ENCODE data around the gene PLGLB2.
"Not testable (repeated sequence)": the region's sequence is repeated elsewhere in the genome, so short reads cannot be mapped to it uniquely, and the experiment has no call there.

PLGLB2 gene

DNA sequence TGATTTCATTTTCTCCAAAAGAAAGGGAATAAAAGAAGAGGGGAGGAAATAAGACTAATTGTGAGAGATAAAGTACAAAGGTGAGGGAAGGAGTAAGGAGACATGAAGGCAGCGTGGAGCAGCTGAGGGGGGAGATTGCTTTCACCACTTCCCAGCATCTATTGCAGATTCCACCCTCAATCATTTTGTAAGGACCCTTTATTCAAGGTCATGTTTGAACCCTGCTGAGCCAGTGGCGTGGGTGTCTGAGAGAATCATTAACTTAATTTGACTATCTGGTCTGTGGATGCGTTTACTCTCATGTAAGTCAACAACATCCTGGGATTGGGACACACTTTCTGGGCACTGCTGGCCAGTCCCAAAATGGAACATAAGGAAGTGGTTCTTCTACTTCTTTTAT lies at the start of gene PLGLB2:
TSS of gene PLGLB2 (plus strand) at position 297 of the 400 bp plus-strand sequence. CDS start at position 364, 67 bp downstream.
- not testable (repeated sequence) for DNase-seq (ENCODE audit: low read depth)

DNA sequence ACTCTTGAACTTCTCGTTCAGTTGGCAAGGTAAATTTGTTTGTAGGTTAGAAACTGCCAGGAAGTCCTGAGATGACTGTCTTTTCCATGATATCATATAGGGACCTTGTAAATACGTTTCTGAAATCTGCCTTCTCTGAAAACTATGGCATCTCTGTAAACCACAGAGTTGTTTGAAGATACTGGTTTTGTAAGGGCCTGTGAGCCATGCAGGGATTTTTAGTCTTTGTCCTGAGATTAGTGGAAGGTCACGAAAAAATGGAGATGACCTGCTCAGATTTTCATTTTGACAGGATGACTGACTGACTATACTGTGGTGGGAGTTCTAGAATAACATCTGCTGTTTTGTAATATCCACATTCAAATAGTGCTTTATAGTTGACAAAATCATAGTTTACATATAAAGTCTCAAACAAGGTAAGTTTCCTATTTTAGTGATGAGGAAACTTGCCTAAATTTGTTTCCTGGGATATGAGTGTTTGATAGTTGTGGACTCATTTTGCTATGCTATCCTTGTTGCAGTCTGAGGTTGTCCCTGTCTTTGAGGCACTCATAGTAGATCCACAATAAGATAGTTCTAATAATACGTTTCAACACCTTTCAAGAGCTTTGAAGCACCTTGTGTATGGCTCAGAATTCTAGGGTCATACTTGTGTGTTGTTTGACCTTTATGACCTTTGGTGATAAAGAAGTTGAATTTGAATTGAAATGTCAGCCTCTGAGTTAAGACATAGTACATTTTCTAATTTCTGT lies 43.1 kb upstream of the PLGLB2 start:
- not testable (repeated sequence) for DNase-seq (ENCODE audit: low read depth)

DNA sequence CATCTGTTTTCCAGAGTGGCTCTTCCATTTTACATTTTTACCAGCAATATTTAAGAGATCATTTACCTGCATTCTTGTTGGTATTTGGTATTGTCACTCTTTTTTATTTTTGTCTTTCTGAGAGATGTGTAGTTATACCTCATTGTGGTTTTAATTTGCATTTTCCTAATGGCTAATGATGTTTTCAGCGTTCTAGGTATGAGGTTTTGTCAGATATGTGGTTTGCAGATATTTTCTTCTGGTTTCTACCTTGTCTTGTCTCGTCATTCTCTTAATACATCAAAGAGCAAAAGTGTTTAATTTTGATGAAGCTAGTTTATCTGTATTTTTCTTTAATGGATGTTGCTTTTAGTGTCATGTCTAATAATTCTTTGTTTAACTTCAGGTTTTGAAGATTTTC lies 39.5 kb upstream of the PLGLB2 start:
- DNase-seq (ENCODE audit: low read depth), result not testable (repeated sequence)

DNA sequence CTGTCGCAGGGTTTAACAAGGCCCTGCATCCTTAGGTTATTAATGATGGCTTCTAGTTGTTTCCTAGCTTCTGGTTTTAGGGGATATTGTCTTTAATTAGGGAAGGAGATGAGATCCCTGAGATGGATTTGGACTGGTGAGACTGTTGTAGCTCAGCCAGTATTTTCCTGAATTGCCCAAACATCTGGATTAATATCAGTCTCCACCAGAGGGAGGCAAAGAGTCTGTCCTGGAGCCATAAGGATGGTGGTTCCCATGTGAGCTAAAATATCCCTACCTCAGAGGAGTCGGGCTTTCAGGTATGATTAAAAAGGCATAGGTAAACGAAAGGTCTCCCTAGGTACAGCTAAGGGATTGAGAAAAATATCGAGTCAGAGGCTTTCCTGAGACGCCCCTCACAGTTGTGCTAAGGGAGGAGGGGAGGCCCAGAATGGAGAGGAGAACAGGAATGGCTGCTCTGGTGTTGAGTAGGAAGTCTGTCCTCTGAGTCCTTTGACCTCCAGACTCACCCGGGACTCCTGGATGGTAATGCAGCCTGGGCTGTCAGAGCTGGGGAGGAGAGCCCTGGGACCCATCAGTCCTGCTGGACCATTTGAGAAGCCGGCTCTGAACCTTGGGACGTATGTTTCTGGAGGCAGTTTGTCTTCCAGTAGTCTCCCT lies 19.8 kb upstream of the PLGLB2 start:
- not testable (repeated sequence) for DNase-seq (ENCODE audit: low read depth)

DNA sequence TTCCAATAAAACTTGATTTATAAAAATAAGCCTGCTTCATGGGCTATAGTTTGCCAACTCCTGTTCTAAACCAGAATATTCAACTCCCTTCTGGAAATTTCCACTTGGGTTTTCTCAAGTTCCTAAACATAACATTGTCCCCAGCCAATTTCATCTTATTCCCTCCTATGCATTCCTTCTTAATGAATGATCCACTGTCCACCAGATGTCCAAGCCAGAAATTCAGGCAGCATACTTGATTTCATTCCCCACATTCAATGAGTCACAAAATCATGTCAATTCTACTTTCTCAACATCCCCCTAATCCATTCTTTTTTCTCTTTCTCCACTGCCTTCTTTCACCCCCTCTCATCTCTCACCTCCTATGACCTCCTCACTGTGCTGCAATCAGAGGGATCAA lies 7.0 kb upstream of the PLGLB2 start:
- DNase-seq (ENCODE audit: low read depth), result not testable (repeated sequence)

DNA sequence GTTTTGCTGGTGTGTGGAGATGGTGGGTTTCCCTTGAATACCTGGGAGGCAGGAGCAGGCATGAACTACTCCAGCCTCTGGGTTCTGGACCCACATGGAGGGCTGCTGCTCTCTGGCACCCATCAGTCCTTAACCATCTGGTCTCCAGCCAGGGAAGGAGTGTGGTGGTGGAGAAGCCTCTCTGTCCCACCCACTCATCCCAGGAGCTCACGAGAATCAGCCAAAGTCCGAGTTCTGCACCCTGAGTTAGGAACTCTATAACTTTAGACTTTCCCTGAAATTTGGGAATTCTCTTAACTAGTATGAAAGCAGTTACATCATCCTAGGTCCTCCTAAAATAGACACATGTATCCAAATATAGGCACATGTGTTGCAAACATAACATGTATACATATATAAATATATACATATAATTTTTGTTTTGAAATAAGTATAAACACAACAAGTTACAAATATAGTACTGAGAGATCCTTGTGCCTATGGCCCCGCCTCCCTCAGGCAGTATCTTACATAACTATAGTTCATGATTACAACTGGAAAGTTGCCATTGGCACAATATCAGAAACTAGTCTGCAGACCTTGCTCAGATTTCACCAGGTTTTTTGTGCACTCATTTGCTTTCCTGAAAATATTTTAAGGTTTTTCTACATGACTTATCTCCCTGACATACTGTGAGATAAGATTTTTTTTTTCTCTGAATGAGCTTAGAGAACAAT lies 5.3 kb upstream of the PLGLB2 start:
- not testable (repeated sequence) for DNase-seq (ENCODE audit: low read depth)

DNA sequence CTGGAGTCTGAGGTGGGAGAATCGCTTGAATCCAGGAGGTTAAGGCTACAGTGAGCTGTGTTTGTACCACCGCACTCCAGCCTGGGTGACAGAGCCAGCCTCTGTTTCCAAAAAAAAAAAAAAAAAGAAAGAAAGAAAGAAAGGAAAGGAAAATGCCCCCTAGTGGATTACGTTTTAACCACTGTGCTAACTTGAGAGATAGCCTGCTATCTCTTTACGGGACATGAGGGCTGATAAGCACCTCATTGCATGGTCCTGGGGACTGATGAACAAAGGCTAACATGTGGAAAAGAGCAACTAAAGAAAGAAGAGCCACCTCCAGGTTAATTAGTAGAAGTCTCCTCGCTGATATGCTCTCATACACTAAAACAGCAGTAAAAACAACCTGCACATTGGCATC lies 4.2 kb upstream of the PLGLB2 start:
- not testable (repeated sequence) for DNase-seq (ENCODE audit: low read depth)

DNA sequence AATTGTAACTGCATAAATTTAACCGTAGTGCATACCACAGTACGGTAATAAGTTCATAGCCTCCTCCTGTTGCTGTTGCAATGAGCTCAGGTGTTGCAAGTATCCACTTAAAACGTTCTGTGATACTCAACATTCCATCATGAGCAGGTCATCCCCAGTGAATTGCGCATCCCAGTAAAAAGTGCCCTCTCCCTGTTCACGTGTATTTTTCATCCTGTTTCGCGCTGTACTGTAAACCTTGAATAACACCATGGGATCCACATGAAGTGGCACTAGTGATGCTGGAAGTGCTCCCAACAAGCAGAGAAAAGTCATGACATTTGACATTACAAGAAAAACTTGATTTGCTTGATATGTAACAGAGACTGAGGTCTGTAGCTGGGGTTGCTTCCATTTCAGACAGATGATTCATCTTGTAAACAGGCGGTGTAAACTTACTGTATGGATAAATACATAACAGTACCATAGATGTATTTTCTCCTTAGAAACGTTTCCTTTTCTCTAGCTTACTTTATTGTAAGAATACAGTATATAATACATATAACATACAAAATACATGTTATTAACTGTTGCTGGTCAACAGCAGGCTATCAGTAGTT lies 2.4 kb upstream of the PLGLB2 start:
- not testable (repeated sequence) for DNase-seq (ENCODE audit: low read depth)

DNA sequence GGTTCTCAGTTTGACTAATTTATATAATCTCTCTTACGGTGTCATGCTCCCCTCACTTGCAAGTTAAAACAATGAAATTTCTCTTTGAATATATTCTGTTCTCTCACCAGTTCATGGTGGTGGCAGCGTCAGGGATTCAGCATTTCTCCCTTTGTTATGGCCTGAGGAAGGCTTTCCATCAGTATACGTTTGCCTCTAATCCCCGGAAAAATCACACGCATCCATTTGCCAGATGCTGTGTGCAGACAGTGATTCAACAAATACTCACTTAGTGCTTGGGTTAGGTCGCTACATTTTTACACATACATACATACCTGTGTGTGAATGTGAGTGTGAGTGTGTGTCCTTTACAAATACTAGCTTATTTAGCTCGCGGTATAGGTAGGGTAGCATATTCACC lies 637 bp downstream of the PLGLB2 start:
- DNase-seq (ENCODE audit: low read depth), result not testable (repeated sequence)

DNA sequence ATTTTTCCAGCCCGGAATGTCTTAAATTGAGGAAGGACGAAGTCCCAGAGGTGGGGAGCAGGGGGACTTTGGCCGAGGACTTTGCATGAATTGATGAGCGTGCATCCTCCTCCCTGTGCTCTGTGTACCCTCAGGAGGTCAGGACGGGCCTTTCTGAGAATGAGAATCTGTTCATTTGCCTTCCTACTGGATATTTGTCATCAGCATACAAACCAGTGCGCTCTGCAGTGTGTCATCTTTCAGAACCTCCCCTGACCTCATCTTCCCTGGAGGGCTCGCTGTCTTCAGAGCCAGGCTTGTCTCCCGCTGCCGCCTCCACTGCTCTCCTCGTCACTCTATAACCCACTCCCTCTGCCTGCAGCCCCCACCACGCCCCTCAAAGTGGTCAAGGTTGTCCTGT lies 2.7 kb downstream of the PLGLB2 start:
- DNase-seq (ENCODE audit: low read depth), result not testable (repeated sequence)

DNA sequence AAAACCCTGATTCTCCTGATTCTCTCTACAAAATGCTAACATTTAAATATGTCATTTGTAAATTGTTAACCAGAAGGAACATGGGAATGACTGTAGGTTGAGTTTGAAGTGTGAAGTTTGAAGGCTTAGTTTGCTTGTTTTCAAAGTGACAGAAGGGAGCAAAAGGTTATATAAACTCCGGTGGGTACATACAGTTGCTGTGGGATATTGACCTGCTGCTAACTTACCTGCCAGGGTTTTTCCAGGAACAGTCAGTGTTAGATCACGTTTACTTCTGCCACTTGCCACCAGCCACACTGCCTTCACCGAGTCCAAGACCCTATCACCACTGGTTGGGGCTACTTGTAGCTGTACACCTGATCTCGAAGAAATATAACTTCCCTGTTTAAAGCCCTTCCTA lies 6.9 kb downstream of the PLGLB2 start:
- not testable (repeated sequence) for DNase-seq (ENCODE audit: low read depth)

Measured in T-helper 22 cell (primary cell).